22Rv1 (cell line): ENCODE measurements around the gene JMJD1C.

Source experiments
- CTCF ChIP-seq: fragments of 450-650 bp; IDR thresholded peaks from 2 replicates; pipeline ENCODE4 v1.5.1; 2017; ENCODE audit warnings: mild to moderate bottlenecking
- ZFX ChIP-seq: fragments of 450-650 bp; IDR thresholded peaks from 2 replicates; pipeline ENCODE4 v1.6.1; 2017; ENCODE audit warnings: antibody characterized with exemption, borderline replicate concordance

GRCh38 chr10:63133821-63134557, 331.8 kb downstream of the JMJD1C start:
- TF ChIP-seq CTCF (no peak), ZFX (no peak)
